ENCODE data around the gene LBP.

LBP gene, protein sequence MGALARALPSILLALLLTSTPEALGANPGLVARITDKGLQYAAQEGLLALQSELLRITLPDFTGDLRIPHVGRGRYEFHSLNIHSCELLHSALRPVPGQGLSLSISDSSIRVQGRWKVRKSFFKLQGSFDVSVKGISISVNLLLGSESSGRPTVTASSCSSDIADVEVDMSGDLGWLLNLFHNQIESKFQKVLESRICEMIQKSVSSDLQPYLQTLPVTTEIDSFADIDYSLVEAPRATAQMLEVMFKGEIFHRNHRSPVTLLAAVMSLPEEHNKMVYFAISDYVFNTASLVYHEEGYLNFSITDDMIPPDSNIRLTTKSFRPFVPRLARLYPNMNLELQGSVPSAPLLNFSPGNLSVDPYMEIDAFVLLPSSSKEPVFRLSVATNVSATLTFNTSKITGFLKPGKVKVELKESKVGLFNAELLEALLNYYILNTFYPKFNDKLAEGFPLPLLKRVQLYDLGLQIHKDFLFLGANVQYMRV

DNA sequence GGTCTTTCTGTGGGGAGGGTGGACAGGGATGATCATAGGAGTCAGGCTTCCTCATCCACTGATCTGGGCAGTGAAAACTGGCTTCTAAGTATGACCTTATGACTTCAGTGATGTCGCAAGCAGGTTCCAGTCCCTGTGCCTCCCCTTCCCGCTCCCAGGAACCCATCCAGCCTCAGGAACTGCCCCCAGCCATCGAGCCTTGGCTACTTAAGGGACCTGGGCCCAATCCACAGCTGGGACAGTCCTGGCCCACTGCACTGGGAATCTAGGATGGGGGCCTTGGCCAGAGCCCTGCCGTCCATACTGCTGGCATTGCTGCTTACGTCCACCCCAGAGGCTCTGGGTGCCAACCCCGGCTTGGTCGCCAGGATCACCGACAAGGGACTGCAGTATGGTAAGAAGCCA is at the start of gene LBP:
LBP (plus strand) TSS at position 236 of the 405 bp plus-strand sequence; CDS start at position 271, 35 bp downstream.
- in situ Hi-C loops (cut with MboI; ENCODE audit: low sequenced_read_pairs): no loop called here

DNA sequence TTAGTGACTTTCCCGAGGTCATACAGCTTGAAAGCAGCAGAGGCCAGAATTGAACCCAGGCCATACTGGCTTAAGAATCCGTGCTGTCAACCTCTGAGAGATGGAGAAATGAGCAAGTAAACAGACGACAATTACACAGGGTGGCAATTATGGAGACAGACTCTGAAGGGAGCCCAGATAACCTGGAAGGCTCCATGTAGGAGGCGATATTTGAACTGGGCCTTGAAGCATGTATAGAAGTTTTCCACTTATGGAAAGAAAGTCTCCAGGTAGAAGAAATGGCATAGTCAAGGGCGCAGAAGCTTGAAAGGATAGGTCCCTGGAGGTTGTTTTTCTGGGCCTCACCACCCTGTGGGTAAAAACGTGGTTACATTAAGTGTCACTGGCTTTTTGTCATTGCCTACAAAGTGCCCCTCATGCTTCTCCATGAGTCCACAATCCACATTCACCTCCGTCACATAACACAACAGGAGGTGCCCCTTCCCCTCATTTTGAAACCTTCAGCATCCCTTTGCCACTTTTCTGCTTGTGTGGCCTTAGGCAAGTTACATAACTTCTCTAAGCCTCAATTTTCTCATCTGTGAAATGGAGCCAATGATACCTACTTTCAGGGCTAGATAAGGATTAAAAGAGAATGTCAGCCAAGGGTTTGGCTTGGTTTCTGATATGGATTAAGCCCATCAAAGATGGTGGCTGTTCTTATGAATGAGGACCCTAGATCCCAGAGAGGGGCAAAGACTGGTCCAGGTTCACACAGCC is 48.2 kb upstream of the LBP start:
- in situ Hi-C loops (cut with MboI; ENCODE audit: low sequenced_read_pairs): no loop called here

DNA sequence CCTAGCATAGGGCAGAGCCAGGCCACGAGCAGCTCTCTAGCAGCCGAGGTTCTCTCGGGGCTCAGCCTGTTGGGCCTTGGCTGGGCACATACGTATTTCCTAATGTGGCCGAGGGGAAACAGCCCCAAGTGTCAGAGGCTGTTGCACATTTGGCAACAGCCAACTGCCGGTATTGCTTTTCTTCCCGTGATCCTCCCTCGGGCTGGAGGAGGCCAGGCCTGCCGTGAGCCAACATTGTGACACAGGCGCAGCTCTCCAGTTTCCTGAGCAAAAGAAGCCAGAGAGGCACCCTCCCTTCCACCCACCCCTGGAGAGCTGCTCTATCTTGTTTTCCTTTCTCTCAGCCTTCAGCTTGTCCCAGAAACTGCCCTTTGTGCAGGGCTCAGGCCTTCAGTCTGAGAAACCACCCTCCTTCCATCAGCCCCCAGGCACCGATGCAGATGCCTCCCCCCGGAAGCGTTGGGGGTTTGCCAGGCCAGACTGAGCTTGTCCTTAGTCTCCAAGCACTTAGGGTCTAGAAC is 47.5 kb upstream of the LBP start:
- in situ Hi-C loops (cut with MboI; ENCODE audit: low sequenced_read_pairs): no loop called here

DNA sequence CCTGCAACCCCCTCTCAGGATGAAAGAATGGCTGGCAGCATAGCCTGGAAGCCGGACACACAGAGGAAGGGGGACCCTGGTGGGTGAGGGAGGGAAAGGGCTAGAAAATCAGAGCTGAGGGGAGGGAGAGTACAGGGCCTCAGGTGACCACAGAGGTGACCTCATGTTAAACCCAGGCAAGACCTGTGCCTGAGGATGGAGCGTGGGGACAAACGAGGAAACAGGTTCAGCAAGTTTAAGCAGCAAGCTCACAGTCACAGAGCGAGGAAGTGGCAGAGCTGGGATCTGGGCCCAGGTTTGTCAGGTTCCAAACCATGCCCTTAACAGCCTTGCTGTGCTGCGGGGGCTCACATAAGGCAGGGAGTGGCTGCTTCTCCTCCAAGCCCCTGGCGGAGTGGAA is 46.3 kb upstream of the LBP start:
- in situ Hi-C loops (cut with MboI; ENCODE audit: low sequenced_read_pairs): loop anchor here (25.0 kb wide), 1 partner anchor 238 kb away; no protein-coding TSS in a partner anchor

DNA sequence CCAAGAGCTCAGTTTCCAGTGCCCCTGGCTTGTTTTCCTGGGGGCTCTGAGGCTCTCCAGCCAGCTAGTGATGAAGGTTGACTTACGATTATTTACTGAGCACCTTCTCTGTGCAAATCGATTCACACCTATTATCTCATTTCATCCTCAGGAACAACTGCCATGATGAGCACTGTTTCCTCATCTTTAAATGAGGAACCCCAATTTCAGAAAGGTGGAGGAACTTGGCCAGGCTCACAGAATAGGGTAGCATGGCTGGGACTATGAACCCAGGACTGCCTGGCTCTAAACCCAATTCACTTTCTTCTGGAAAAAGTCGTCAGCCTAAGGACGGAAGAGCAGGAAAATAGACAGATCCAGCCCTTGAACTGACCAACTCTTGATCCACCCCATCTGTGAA is 45.8 kb upstream of the LBP start:
- in situ Hi-C loops (cut with MboI; ENCODE audit: low sequenced_read_pairs): loop anchor here (25.0 kb wide), 1 partner anchor 238 kb away; no protein-coding TSS in a partner anchor

DNA sequence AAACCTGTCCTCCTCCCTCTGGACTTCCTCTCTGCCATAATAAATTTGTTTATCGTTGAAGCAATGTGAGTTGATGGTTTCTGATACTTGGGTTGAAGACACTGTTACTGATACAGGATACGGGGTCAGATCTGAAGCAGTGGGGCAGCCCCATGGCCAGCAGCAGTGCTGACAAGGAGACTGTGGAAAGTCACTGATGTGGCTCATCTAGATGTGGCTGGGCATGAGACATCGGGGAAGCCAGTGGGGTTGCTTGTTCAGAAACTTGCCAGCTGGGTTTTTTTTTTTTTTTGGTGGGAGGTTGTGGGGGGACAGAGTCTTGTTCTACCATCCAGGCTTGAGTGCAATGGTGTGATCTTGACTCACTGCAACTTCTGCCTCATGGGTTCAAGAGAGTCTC is 45.0 kb upstream of the LBP start:
- in situ Hi-C loops (cut with MboI; ENCODE audit: low sequenced_read_pairs): loop anchor here (25.0 kb wide), 1 partner anchor 239 kb away; no protein-coding TSS in a partner anchor

DNA sequence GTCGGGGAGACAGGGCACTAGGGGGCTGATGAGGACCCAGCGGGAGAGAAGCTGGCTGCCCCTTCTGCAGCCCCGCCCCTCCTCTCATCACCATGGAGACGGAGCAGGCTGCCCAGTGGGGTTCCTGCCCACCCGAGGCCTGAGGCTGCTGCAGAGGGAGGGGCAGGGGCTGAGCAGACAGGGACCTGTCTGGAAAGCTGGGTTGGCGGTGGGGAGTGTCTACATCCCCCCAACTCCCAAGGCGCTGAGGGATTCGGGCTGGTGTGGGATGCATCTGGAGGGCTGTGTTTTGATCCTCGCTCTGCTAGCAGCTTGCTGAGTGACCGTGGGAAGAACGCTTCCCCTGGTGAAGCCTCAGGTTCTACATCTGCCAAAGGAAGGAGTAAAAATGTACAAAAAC is 43.5 kb upstream of the LBP start:
- in situ Hi-C loops (cut with MboI; ENCODE audit: low sequenced_read_pairs): loop anchor here (25.0 kb wide), 1 partner anchor 240 kb away; no protein-coding TSS in a partner anchor

DNA sequence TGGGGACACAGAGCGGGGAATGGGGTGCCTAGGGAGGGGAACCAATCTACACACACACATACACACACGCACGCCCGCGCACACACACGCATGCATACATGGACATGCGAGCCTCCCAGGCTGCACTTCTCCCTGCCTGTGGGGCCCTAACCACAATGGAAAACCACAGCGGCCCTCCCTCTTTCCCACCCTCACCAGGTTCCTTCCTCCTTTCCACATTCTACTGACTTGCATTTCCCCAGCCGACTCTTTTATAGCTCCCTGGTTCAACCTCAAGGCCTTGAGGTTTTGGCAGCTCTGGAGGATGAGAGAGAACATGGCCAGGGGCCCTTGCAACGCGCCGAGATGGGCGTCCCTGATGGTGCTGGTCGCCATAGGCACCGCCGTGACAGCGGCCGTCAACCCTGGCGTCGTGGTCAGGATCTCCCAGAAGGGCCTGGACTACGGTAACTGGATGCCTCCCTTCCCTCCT is 42.3 kb upstream of the LBP start, which contains the start of gene BPI:
BPI (plus strand) TSS at position 249 of the 472 bp plus-strand sequence; CDS start at position 317, 68 bp downstream.
- in situ Hi-C loops (cut with MboI; ENCODE audit: low sequenced_read_pairs): loop anchor here (25.0 kb wide), 1 partner anchor 242 kb away; no protein-coding TSS in a partner anchor

DNA sequence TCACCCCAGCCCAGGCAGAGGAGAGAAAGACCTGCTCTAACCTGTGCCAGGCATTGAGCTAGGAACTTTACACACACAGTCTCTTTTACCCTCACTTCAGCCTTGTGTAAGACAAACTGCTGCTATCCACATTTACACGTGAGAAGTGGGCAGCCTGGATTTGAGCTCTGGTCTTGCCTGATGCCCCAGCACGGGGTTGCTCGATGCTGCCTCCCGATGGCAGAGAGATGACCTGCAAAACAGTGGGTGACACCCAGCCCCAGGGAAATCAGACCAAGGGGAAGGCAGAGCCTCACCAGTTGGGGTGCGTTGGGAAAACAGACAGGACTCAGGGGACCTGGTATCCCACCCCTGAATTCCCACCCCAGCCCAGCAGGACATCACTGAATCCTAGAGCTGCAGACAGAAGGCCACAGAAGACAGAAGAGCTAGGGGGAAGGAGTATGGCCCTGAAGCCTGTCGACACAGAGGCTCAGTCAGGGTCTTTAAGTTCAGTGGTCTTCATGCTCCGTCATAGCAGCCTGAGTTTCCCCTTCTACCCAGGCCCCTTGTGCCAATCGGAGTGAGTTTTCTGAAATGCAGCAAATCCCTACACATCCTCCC is 41.3 kb upstream of the LBP start:
- in situ Hi-C loops (cut with MboI; ENCODE audit: low sequenced_read_pairs): loop anchor here (5.0 to 25.0 kb wide), 2 partner anchors 68 to 243 kb away; no protein-coding TSS in a partner anchor

DNA sequence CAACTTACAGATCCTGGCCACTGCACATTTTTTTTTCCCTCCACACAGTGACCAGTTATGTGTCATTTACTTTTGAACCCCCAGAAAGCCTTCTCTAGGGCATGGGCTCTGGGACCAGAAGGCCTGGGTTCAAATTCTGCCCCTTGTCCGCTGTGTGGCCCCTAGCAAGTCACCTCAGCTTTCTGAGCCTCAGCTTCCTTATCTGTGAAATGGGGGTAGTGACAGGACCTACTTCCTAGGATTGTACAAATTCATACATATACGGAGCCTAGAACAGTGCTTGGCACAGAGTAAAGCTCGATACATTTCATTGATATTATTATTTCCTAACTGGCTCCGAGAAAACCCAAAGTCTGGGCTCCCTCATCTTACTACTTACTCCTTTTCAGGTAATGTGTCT is 40.7 kb upstream of the LBP start:
- in situ Hi-C loops (cut with MboI; ENCODE audit: low sequenced_read_pairs): loop anchor here (5.0 to 25.0 kb wide), 2 partner anchors 68 to 243 kb away; no protein-coding TSS in a partner anchor

DNA sequence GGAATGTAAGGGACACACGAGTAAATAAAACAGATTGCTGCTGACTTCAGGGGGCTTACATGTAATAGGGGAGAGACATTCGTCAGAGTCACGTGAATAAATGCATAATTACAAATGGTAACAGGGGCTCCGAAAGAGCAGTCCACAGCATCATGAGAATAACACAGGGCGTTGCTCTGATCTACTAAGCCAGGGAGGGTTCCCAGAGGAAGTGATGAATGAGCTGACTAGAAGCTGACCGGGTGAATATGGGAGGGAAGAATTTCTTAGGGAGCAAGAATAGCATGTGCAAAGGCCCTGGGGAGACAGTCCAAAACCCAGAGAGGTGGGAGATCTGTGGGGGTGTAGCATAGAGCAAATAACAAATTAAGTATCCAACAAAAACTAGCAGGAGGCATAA is 39.9 kb upstream of the LBP start:
- in situ Hi-C loops (cut with MboI; ENCODE audit: low sequenced_read_pairs): loop anchor here (5.0 to 25.0 kb wide), 2 partner anchors 69 to 244 kb away; no protein-coding TSS in a partner anchor

DNA sequence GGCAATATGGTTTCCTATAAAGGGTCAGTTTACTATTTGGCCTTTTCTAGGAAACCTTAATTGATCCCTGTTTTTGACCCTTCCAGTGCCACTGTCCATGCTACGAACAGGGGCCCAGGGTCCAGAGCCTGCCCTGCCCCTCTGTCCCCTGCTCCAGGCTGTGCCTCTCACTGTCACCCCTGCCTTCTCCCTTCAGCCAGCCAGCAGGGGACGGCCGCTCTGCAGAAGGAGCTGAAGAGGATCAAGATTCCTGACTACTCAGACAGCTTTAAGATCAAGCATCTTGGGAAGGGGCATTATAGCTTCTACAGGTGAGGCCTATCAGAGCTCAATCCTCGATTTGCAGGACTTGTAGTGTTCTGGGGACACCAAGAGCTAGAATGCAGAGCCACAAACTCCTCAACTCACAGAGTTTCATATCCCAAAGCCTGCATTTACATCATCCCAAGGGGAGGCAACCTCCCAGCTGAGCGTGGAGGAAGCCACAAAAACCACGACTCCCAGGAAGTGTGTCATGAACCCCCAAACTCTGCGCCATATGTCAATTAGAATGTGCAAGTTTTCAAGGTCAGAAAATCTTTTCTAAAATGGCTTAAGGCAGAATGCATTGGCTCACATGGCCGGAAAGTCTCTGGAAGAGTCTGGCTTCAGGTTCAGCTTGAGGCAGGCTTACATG is 38.8 kb upstream of the LBP start:
- in situ Hi-C loops (cut with MboI; ENCODE audit: low sequenced_read_pairs): loop anchor here (5.0 to 25.0 kb wide), 2 partner anchors 70 to 245 kb away; no protein-coding TSS in a partner anchor

DNA sequence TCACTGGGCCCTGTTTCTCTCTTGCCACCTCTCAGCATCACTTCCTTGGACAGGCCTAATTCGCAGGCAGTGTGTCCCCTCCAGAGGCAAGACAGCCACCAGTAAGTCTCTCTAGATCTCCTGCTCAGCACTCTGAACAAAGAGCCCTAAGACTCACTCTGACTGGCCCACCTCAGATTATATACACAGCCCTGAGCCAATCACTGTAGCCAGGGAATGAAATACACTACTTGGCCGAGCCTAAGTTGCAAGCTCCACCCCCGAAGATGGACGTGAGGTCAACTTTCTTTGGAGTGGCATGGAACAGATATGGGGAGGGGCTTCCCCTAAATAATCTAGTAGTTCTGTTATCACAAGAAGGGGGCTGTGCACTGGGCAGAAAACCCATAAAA is 38.2 kb upstream of the LBP start:
- in situ Hi-C loops (cut with MboI; ENCODE audit: low sequenced_read_pairs): loop anchor here (5.0 to 25.0 kb wide), 2 partner anchors 71 to 246 kb away; no protein-coding TSS in a partner anchor

DNA sequence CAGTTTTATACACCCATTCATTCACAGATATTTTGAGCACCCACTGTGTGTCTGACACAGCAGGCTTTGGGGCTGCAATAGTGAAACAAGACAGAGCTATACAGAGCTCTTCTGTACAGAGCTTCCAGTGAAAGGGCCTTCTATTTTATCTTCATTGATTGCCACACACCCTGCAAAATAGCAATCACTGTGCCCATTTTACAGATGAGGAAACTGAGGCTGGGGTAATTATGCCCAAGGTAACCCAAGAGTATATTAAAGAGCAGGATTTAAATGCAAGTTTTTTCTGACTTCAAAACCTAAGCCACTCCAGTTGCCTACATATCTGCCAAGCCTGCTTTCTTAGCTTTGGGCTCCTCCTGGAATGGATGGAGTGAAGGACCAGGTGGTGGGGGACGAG is 37.8 kb upstream of the LBP start:
- in situ Hi-C loops (cut with MboI; ENCODE audit: low sequenced_read_pairs): loop anchor here (5.0 to 25.0 kb wide), 2 partner anchors 71 to 246 kb away; no protein-coding TSS in a partner anchor

DNA sequence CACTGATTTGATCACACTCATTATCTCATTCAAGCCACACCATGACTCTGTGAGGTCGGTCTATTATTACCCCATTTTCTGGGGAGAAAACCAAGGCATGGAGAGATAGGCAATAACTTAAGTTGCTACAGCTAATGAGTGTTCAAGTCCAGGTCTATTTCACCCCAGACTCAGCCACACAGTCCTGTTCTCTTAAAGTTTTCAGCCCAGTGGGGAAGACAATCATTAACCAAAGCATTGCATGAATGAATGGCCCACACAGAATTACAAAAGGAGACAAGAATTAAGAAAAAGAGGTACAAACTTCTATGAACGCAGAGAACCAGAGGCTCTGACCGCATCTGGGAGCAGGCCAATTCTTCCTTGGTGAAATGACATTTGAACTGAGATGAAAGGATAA is 35.2 kb upstream of the LBP start:
- in situ Hi-C loops (cut with MboI; ENCODE audit: low sequenced_read_pairs): loop anchor here (25.0 kb wide), 1 partner anchor 249 kb away; no protein-coding TSS in a partner anchor

DNA sequence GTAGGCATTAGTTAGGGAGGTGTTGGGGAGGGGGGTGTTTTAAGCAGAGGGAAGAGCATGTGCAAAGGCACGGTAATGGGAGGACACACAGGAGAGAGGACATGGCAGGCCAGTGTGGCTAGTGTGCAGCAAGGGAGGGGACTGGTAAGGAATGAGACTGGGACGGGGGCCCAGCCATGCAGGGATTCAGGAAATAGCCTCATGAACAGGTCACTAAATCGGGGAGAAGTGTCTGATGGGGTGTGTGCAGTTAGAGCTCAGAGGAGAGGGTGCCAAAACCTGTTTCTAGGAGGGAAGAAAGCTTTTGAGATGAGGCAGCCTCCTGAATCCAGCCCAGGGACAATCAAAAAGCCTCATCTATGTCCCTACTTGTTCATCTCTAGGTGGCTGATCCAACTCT is 34.8 kb upstream of the LBP start:
- in situ Hi-C loops (cut with MboI; ENCODE audit: low sequenced_read_pairs): loop anchor here (25.0 kb wide), 1 partner anchor 249 kb away; no protein-coding TSS in a partner anchor

DNA sequence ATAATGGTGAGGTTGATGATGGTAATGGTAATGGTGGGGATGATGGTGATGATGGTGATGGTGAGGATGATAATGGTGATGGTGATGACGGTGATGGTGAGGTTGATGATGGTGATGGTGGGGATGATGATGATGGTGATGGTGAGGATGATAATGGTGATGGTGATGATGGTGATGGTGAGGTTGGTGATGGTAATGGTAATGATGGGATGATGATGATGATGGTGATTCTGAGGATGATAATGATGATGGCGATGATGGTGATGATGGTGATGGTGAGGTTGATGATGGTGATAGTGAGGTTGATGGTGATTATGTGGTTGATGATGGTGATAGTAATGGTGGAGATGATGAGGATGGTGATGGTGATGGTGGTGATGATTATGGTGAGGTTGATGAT is 32.6 kb upstream of the LBP start:
- in situ Hi-C loops (cut with MboI; ENCODE audit: low sequenced_read_pairs): loop anchor here (25.0 kb wide), 1 partner anchor 251 kb away; no protein-coding TSS in a partner anchor

DNA sequence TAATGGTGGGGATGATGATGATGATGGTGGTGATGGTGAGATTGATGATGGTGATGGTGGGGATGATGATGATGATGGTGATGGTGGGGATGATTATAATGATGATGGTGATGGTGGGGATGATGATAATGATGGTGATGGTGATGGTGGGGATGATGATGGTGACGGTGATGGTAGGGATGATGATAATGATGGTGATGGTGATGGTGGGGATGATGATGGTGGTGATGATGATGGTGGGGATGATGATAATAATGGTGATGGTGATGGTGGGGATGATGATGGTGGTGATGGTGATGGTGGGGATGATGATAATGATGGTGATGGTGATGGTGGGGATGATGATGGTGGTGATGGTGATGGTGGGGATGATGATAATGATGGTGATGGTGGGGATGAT is 31.9 kb upstream of the LBP start:
- in situ Hi-C loops (cut with MboI; ENCODE audit: low sequenced_read_pairs): loop anchor here (25.0 kb wide), 1 partner anchor 252 kb away; no protein-coding TSS in a partner anchor

DNA sequence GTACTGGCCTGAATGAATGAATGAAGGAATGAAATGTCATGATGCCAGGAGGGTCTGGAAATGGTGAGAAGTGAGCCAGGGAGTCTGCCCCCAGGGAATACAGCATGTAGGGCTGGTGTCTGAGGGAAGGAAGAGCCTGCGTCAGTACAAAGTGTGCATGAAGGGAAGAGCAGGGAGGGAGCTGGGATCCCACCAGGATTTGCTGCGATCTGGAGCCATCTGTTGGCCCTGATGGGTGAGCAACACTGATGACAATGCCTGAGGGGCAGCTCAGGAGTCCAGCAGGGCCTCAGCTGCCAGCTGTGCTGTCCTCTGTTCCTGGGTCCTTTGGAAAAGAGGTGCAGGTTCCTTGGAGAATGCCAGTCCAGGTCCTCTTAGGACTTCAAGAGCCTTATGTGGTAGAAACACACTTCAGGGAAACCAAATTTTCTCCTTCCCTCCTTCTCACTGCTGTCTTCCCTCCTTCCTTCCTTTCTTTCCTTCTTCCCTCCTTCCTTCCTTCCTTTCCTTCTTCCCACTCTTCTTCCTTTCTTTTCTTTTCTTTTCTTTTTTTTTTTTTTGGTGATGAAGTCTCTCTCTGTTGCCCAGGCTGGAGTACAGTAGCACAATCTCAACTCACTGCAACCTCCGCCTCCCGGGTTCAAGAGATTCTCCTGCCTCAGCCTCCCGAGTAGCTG is 30.9 kb upstream of the LBP start:
- in situ Hi-C loops (cut with MboI; ENCODE audit: low sequenced_read_pairs): loop anchor here (25.0 kb wide), 1 partner anchor 253 kb away; no protein-coding TSS in a partner anchor
